HG02642 (cell line): ENCODE results near the gene HHAT.

Source experiments
- ATAC-seq: cut with Tn5 transposase; IDR thresholded peaks from one replicate; pipeline ENCODE4 v1.9.1; 2021; ENCODE audit warnings: mild to moderate bottlenecking; ENCODE audit not compliant: unreplicated experiment, poor library complexity

Gene HHAT

DNA sequence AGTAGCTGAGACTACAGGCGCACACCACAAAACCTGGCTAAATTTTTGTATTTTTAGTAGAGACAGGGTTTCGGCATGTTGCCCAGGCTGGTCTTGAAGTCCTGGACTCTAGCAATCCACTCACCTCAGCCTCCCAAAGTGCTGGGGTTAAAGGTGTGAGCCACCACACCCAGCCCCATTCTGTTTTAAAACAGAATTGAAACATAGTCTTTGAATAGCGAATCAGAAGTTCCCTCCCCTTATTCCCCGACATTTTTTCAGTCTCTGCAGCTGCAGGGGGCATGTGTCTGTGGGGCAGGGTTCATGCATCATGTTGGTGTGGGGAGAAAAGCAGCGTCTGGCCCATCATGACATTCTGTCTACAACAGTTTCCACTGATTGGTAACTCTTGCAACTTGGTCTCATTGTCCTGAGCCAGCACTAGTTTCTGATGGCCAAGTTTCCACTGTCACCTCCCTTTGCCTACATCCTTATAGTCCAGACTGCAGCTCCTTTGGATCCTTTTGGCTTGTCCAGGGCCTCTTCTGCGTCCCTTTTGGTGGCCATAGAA, 15.6 kb upstream of the HHAT start:
- no peak for ATAC-seq

DNA sequence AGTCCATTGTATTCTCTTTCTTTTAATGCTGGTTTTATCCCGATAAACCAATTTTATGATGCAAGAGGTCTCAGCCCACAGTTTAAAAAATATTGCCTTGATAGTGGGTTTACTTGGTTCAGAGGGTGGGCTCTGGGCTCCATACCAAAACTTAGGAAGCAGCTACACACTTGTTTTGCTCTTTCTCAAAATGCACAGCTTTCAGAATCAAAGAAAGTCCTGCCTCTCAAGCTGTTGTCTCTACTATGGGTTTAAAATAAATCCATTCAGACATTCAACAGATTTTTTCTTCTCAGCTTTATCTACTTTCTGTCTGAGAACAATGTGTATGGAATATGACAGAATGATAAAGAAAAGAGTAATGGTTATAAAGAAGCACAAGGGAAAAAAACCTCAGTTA, 14.8 kb upstream of the HHAT start:
- ATAC-seq, result no peak

DNA sequence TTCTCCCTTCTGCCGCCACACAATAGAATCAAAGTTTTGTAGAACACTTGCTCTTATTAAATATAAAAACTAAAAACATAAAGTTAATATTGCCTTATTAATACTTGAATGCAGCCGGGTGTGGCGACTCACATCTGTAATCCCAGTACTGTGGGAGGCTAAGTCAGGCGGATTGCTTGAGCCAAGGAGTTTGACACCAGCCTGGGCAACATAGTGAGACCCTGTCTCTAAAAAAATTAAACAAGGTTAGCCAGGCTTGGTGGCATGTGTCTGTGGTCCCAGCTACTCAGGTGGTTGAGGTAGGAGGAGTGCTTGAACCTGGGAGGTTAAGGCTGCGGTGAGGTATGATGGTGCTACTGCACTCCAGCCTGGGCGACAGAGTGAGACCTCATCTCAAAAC, 13.2 kb upstream of the HHAT start:
- no peak for ATAC-seq

- ATAC-seq, result no peak
Observed at GRCh38 chr1:210321131-210321530, 7.6 kb upstream of the HHAT start.

GRCh38 chr1:210321552-210321951, 7.2 kb upstream of the HHAT start:
- no peak for ATAC-seq

DNA sequence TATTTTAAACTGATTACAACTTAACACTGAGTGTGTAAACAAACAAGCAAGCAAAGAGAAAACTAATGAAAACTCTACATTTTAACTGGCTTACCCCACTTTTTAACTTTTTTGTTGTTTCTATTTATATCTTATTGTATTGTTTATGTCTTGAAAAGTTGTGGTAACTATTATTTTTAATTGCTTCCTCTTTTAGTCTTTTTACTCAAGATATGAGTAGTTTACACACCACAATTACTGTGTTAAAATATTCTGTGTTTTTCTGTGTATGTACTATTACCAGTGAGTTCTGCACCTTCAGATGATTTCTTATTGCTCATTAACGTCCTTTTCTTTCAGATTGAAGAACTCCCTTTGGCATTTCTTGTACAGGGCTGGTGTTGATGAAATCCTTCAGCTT, 4.7 kb upstream of the HHAT start:
- ATAC-seq, result no peak

GRCh38 chr1:210325026-210325670, 3.6 kb upstream of the HHAT start:
- no peak for ATAC-seq

GRCh38 chr1:210328032-210328745, 513 bp upstream of the HHAT start:
- ATAC-seq, result no peak

- ATAC-seq, result no peak
Observed at GRCh38 chr1:210330279-210330866, 1.7 kb downstream of the HHAT start.

DNA sequence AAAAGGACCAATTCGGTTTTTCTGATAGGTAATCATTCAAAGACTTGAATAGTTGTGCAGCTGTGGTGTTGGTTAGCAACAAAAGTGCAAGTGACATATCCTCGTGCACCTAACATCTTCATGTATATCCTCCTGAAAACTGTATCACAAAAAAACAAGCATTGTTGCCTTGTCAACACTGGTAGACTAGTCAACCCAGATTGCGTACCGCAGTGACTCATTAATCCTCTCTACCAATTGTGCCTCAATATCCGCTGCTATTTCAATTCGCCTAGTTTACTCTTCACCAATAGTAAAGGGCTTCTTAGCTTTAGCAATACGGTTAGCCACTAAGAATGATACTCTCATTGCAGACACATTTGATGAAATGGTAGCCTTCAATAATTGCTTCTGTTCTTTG, 3.5 kb downstream of the HHAT start:
- ATAC-seq, result no peak

DNA sequence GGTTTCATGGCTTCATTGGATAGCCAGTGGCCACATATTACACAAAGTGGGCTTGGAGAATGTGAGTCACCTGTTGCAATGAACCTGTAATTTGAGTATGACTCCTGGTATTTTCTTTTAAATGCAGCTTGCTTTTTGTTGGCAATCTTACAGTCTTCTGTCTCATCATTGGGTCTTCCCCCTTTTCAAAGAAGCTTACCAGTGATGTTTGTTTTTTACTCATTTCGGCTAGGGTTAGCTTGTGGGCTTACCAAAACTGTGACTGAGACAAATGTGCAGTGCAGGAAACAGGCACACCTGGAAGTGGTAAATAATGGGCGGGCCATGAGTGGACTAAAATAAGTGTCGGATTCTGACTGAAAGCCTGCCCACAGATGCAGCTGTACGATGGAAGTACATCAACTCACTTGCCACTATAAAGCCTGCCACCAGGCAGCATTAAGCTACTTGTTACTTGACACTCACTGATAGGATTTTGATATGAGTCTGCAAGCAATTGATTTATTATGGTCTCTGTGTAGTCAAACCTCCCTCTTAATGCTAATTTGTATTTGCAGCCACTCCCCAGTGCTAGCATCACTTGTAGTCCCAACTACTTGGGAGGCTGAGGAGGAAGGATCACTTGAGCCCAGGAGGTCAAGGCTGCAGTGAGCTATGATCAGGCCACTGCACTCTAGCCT, 4.2 kb downstream of the HHAT start:
- peak; percentile 83 for ATAC-seq

GRCh38 chr1:210335001-210335400, 6.3 kb downstream of the HHAT start:
- ATAC-seq, result no peak

GRCh38 chr1:210336362-210336761, 7.7 kb downstream of the HHAT start:
- no peak for ATAC-seq

DNA sequence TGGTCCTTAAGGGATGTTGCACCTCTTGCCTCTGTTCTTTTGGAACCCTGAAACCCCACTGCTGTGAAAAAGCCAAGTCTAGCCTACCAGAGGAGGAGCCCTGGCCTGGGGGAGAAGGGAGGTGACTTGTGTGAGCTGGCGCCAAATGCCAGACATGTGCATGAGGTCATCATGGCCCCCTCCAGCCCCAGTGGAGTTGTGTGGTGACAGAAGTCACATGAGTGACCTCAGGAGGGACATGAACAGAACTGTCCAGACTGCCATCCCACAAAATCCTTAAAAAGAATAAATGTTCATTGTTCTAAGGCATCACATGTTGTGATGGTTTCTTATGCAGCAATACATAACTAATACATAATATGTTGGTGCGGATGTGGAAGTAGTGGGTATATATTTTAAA, 10.8 kb downstream of the HHAT start:
- no peak for ATAC-seq

- no peak for ATAC-seq
Observed at GRCh38 chr1:210340311-210340710, 11.6 kb downstream of the HHAT start.

GRCh38 chr1:210340841-210341240, 12.1 kb downstream of the HHAT start:
- no peak for ATAC-seq

GRCh38 chr1:210342986-210343780, 14.5 kb downstream of the HHAT start:
- ATAC-seq, result peak; percentile 66

DNA sequence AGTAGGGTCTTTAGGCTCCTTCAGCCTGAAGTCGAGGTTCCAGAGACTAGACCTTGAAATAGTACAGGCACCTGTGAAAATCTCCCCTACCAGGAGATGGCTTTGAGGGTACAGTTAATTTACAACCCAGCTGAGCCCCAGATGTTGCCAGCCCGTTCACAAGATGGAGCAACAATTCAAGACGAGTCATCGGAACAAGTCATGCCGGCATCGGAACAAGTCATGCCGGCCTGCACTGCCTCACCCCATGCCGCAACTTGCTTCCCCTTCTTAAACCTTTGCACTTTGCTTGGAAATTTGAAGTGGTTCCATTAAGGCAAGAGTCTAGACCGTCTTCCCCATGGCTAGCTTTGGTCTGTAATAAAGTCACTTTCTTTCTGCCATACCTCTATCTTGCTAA, 16.0 kb downstream of the HHAT start:
- no peak for ATAC-seq

DNA sequence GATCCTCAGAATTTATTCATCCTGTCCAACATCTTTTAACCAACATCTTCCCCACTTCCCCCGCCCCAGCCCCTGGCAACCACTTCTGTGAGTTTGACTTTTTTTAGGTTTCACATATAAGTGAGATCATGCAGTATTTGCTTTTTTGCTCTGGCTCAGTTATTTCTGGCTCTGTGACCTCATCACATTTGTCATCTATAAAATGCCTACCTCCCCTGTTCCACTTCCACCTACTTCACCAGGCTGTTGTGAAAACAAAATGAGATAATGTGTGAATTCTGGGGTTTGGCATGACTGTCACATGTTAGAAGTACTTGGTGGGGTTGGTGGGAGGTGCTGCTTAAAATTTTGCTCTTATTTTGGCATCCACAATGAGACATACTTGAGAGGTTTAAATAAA, 18.4 kb downstream of the HHAT start:
- no peak for ATAC-seq

DNA sequence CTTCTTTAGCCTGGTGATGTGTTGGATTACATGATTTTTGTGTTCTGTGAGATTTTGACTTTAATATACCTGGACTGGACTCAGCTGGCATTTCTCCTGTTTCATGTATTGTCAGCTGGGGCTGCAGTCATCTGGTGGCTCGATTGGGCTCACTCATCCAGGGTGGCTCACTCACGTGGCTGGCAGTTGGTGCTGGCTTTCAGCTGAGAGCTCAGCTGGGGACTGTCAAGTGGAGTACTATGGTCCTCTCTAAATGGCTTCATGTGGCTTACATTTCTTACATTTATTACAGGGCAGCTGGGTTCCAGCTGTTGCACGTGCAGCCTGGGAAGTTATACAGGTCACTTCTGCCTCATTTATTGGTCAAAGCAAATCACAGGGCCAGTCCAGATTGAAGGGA, 22.8 kb downstream of the HHAT start:
- ATAC-seq, result no peak
